Right kidney (tissue), 1 donor: ENCODE measurements around the gene ANKRD10.
A peak's percentile ranks its signal among the peaks of the same experiment; 100 is the strongest.

Source experiments
- DNase-seq: peaks from one replicate; pipeline ENCODE4 v3.0.0-alpha.2; 2016

Gene ANKRD10

GRCh38 chr13:110886870-110887596 lies 27.8 kb downstream of the ANKRD10 start:
- no peak for DNase-seq

GRCh38 chr13:110885966-110886869 lies 28.7 kb downstream of the ANKRD10 start:
- DNase-seq: no peak

- no peak for DNase-seq
These were observed 29.4 kb downstream of the ANKRD10 start for GRCh38 chr13:110885516-110885915.

- DNase-seq: no peak
These were observed 30.4 kb downstream of the ANKRD10 start for GRCh38 chr13:110884517-110884916.

- no peak for DNase-seq
These were observed 31.3 kb downstream of the ANKRD10 start for GRCh38 chr13:110883542-110883941.

- DNase-seq: no peak
These were observed 31.9 kb downstream of the ANKRD10 start for GRCh38 chr13:110882972-110883371.

GRCh38 chr13:110881839-110882627 lies 32.8 kb downstream of the ANKRD10 start:
- no peak for DNase-seq

- no peak for DNase-seq
These were observed 34.2 kb downstream of the ANKRD10 start for GRCh38 chr13:110880627-110881026.

- DNase-seq: no peak
These were observed 35.4 kb downstream of the ANKRD10 start for GRCh38 chr13:110879482-110879881.

- DNase-seq: no peak
These were observed 37.1 kb downstream of the ANKRD10 start for GRCh38 chr13:110877737-110878258.

- no peak for DNase-seq
These were observed 38.3 kb downstream of the ANKRD10 start for GRCh38 chr13:110876609-110877008.

GRCh38 chr13:110875241-110875640 lies 39.6 kb downstream of the ANKRD10 start:
- DNase-seq: no peak

GRCh38 chr13:110874508-110874960 lies 40.3 kb downstream of the ANKRD10 start:
- DNase-seq: peak; percentile 25

GRCh38 chr13:110873639-110874507 lies 41.0 kb downstream of the ANKRD10 start:
- DNase-seq: no peak

- DNase-seq: no peak
These were observed 41.9 kb downstream of the ANKRD10 start for GRCh38 chr13:110872768-110873638.

- DNase-seq: no peak
These were observed 42.7 kb downstream of the ANKRD10 start for GRCh38 chr13:110872034-110872767.

- peak; percentile 58 for DNase-seq
These were observed 44.8 kb downstream of the ANKRD10 start for GRCh38 chr13:110869805-110870706.

- no peak for DNase-seq
These were observed 45.6 kb downstream of the ANKRD10 start for GRCh38 chr13:110869231-110869804.
